ENCODE results near the gene TRPM1.
"Not testable (repeated sequence)": the region's sequence is repeated elsewhere in the genome, so short reads cannot be mapped to it uniquely, and the experiment has no call there.

Gene TRPM1

DNA sequence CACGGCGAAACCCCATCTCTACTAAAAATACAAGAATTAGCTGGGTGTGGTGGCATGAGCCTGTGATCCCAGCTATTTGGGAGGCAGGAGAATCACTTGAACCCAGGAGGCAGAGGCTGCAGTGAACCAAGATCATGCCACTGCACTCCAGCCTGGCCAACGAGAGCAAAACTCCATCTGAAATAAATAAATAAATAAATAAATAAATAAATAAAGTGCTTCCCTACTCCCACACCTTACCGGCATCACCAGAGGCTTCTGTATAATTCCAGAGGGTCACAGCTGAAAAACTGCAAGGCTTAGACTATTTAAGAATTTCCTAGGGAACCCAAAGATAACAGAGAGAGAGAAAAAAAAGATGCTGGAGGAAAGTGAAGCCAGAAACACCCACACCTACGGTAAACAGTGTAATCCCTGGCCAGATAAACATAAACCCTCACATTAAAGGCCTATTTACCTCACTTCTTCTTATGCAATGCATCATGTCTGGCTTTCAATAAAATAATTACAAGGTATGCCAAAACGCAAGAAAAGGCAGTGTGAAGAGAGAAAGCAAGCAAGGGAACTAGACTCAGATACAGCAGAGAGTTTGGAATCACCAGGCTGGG lies 15.0 kb upstream of the TRPM1 start:
- no peak for DNase-seq

DNA sequence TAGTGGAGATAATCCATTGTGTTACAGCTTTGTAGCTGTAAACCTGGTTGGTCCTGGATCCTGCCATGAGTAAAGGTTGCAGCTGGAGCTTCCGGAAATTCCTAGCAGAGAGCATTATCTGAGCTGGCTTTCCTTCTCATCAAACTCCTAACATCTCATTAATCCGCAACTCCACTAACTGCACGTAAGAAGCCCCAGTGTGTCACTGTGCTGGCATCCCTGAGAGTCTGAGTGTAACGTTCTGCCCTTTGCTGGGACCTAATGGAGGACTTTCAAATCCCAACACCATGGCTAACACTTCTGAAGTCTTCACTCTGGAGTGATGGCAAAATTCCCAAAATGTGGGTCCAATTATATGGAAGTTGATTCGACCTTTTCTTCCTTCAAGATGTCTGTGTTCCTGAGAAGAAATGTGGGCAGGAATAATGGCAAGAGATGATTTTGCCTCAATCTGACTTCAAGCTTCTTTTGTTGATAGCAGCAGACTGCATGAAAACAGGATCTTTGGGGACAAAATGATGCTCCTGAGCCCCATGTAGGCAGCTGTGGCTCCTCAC lies 9.6 kb upstream of the TRPM1 start:
- DNase-seq: no peak

DNA sequence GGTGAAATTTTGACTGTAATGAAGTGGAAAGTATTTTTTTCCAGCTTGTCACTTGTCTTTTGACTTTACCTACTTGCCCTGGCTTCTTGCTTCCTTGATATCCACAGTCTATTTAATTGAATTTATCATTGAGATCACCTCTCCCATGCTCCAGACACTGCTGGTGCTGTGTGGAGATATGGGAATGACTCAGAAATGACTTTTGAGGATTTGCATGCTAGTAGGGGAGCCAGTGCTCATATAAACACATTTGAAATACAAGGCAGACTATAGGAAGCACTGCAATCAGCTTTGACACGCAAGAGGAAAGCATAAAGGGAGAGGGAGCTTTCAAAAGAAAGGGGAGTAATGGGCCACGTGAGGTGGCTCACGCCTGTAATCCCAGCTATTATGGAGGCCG lies 7.3 kb upstream of the TRPM1 start:
- DNase-seq: no peak

DNA sequence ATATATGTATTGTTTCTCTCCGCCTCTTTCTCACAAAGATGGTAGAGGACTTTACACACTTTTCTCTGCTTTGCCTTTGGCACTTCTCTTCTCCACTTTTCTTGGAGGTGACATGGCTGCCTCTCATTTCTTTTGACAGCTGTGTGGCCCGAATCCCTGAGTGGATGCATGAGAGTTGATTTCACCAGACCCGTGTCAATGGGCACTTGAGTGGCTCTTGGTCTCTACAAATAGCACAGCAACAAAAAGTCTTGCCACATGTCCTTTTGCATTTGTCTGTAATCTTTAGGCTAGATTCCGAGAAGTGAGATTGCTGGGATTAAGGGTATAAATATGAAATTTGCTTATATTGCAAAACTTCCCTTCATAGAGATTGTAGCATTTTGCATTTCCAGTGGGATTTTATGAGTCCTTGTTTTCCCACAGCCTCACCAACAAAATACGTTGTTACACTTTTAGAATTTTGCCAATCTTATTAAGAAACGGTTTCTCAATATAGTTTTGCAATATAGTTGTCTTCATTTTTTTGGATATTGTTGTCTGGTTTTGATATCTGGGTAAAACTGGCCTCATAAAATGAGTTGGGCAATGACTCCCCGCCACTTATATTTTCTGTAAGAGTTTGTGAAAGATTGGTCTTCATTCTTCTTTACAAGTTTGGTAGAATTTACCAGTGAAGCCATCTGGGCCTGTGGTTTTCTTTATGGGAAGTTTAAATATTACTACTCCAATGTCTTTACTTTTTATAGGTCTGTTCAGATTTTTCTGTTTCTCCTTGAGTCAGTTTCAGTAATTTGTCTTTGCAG lies 5.2 kb upstream of the TRPM1 start:
- no peak for DNase-seq

DNA sequence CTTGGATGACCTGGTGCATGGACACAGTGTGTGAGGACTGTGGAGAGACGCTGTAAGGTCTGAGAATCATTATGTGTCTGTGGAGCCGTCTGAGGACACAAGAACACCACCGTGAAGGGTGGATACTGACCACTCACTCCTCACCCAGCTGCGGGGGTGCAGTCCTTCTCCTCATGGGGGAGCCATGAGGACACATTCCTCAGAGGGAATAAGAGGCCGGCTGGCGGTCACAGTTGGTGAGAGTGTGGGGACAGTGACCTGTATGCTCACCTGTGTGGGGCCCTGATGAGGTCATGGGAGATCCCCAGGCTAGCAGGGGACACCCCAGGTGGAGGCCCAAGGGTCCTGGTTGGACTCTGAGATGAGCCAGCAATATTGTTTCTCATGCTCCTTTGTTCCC lies 2.5 kb upstream of the TRPM1 start:
- no peak for DNase-seq

GRCh38 chr15:31102374-31103342 lies 1.1 kb upstream of the TRPM1 start:
- no peak for DNase-seq

- DNase-seq: no peak
Observed at GRCh38 chr15:31102039-31102321, 455 bp upstream of the TRPM1 start.

DNA sequence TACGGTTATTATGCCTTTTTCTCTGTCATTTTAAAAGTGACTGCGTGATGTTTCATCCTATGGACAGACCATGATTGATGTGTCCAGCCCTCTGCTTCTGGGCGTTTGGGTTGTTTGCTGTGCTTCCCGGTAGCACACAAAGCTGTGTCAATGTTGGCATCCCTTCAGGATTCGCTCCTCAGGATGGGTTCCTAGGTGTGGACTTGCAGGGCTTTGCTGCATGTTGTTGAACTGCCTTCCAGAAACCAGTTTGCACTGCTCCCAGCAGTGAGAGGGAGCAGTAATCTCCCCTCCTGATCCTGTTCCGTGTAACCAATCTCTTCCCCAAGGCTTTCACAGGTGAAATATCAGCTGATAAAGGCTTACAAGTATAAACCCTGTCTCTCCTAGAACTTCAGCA lies 787 bp downstream of the TRPM1 start:
- no peak for DNase-seq

DNA sequence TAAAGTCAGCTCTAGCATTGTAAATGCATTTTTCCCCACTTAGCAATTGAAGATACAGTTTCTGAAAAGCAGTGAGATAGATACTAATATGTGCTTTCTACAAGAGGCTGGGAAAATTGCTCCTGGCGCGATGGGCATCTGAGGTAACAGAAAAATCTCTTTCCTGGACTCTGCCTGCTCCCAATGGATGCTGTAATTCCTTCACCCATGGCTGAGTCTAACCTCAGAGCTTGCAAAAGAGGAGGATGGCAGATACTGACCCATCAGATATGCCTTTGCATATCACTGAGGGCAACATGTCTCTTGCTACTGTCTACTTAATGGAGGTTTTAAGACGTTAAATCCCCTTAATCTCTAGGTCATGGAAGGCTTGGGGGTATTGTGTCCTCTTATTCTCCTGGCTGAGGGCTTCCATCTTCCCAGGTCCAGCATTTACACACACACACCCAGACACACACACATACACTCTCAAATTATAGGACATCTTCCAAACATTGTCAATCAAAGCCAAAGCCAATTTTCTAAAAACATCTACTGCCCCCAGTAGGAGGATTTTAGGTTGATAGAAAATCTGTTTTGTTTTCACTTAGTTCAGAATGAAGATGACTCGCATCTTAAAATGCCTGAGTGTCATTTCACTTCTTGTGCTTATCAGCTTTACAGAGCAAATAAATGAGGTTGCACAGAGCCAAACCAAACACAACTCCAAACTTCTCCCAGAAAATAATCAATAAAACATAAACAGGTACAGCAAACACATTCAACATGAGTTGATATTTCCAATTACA lies 2.4 kb downstream of the TRPM1 start:
- DNase-seq: no peak

DNA sequence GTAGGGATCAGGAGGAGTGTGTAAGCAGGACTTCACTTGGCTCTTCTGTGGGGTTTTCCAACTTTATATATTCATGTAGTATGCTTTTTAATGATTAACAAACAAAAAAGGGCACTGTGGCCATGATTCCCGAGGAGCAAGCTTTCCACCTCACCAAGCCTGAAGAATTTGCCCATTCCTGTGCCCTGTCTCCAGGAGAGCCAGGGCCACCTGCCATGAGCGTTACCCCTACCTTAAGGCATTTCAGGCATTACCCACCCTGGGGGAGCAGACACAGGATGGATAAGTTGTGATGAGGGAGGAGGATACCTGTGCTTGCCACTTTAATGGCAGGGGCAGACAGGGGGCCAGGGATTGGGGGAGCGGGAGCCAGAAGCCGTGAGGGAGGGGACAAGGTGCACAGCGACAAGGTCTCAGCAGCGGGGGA lies 3.0 kb downstream of the TRPM1 start:
- no peak for DNase-seq

DNA sequence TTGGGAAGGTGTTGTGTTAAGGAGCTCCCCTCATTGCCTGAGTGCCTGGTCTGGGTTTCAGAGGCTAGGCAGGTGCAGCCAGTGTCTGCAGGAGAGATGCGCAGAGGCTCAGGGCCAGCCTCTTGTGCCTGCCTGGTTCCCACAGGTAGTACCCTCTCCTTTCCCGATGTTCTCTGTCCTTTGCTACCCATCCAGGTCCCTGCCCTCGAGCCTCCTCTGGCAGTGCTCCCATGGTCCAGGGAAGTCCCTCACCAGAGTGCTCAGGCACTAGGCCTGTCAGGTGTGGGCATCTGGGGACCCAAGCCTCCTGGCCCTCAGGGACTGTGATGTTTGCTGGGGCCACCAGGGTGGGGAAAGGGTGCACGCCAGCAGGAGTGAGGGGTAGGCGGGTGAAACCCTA lies 5.0 kb downstream of the TRPM1 start:
- no peak for DNase-seq

- DNase-seq: no peak
Observed at GRCh38 chr15:31091481-31091880, 10.0 kb downstream of the TRPM1 start.

DNA sequence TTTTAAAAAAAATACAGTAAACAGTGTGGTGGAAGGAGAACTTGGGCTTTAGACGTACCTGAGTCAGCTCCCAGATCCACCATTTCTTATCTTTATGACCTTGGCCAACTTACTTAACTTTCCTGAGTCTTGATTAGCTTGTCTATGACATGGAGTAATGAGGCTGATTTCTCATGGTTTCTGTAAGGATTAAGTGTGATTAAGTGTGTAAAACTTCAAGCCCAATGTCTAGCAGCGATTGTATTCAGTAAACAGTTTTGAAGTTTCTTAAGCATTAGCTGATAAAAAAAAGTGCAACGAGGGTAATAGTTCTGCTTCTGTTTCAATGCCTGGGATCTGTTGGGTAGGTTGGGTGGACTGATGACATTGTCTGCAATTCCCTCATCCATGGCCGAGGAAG lies 10.8 kb downstream of the TRPM1 start:
- no peak for DNase-seq

- DNase-seq: no peak
Observed at GRCh38 chr15:31089368-31090047, 12.0 kb downstream of the TRPM1 start.

DNA sequence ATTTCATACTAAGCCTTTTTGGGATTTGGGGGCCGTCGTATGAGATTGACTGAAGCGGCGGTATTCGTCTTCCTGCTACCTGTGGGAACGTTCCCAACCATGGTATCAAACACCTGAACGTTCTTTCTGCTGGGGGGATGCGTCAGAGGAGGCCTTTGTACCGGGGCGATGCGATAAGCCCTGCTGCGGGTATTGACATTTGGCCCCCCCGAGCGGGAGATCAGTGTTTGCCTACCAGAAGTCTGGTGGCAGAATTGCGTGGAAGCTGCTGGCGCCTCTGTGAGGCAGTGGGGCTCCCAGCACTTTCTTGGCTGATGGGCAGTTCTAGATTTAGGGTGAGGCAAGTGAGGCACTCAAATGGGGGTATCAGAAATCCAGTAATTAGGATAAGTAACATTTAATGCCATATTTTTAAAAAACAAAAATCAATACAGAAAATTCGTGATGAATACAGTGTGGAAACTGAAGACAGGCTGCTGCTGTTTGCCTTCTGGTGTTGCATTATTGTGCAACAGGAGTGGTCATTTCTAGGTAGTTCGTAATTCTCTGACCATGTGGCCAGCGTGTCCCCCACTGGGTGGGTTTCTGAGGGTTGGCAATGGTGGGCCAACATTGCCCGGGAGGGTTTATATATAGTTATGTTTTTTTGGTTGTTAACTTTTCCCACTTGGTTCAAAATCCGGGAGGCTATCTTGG lies 12.7 kb downstream of the TRPM1 start:
- no peak for DNase-seq

GRCh38 chr15:31088041-31088440 lies 13.5 kb downstream of the TRPM1 start:
- DNase-seq: not testable (repeated sequence)

GRCh38 chr15:31086344-31086743 lies 15.2 kb downstream of the TRPM1 start:
- DNase-seq: no peak

GRCh38 chr15:31085359-31085758 lies 16.2 kb downstream of the TRPM1 start:
- no peak for DNase-seq

DNA sequence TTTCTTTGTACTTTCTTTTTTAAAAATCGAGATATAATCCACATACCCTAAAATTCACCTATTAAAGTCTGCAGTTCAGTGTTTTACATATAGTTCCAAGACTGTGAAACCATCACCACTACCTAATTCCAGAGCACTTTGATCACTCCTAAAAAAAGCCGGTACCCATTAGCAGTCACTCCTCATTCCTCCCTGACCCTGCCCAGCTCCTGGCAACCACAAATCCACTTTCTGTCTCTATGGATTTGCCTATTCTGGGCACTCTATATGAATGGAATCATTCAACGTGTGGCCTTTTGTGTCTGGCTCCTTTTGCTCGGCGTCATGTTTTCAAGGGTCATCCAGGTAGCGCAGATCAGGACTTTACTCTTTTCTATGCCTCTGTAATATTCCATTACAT lies 17.3 kb downstream of the TRPM1 start:
- no peak for DNase-seq

DNA sequence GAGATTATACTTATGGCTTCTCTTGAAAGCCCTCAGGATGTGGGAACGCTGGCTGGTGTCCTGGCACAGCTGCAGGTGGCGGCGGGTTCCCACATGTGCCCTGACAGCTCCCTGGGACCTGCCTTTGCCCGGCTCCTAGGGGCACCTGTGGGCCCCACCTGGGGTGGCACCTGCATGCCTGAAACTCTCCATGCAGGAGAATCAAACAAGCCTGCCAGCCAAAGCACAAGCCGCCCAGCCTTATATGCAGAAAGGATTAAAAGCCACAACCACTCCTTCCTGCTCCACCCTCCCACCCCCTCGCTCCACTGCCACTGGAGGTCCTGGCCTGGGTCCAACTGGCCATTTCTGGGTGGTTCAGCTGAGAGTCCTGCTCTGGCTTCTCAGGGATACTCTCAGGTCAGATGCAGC lies 18.1 kb downstream of the TRPM1 start:
- no peak for DNase-seq

DNA sequence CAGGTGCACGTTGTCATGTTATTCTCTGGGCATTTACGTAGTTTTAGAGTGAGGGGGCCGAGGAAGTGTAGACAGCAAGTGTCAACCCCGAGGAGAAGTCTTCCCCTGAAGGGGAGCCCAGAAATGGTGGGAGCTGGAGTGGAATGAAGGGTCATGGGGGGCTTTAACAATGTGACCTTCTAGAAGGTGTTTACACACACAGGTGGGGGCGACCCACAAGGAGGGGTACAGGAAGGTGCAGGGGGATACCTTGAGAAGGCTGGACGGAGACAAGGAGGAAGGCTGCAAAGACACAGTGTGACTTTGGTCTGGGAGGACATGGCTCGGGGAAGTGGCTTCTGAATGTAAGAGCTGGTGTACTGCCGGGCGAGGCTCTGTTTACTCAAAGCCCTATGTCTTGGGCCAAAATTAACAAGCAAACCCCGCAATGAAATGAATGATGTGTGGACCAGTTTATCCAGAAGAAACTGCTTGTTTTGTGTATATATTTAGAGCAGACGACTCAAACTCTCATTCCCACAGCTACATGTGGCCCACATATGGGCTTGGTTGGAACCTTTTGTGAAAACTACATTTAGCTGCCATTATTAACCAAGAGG lies 18.7 kb downstream of the TRPM1 start:
- no peak for DNase-seq
